ENCODE results near the gene BTG2.

DNA sequence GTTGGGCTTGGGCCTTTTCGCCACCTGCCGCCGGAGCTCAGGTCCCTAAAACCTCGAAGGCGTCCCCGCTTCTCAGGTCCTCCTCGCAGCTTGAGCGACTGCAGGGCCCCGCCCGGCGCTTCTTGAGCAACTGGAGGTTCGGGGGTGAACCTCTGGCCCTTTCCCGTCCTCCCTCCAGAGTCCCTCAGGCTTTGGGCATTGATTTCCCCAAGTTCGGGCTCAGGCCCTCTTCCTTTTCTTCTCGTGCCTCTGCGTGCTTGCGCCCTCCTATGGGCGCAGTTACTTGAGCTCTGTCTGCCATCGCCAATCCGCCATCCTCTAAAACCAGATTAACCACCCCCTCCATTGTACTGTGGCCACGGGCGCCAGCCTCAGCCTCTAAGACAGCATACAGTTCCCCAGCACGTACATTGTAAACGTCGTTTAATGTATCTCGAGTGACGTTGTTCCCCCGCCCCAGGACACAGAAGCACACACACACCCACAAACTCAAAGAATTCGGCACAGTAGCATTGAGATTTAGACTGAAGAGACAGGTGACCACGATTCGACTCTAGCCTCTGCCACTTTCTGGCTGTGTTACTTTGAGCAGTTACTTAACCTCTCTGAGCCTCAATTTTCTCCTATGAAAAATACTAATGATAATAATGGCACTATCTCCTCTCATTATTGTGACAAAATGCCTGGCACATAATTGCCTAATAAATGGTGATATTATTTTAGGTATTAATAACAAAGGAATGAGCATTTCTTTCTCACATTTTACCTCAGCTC, 22.6 kb downstream of the BTG2 start:
- TF ChIP-seq, protein P1, sequence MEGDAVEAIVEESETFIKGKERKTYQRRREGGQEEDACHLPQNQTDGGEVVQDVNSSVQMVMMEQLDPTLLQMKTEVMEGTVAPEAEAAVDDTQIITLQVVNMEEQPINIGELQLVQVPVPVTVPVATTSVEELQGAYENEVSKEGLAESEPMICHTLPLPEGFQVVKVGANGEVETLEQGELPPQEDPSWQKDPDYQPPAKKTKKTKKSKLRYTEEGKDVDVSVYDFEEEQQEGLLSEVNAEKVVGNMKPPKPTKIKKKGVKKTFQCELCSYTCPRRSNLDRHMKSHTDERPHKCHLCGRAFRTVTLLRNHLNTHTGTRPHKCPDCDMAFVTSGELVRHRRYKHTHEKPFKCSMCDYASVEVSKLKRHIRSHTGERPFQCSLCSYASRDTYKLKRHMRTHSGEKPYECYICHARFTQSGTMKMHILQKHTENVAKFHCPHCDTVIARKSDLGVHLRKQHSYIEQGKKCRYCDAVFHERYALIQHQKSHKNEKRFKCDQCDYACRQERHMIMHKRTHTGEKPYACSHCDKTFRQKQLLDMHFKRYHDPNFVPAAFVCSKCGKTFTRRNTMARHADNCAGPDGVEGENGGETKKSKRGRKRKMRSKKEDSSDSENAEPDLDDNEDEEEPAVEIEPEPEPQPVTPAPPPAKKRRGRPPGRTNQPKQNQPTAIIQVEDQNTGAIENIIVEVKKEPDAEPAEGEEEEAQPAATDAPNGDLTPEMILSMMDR (IDR thresholded peaks at IDR 0.05; ENCODE audit: insufficient read depth, low read length, poor library complexity, severe bottlenecking), result peak; percentile 35
- no peak for TF ChIP-seq EZH2phosphoT487 (conservative IDR thresholded peaks at IDR 0.05; ENCODE audit: low read length)
